AG04449 (cell line): ENCODE data around the gene RBM19.

Source experiments
- CTCF ChIA-PET: fragments of 350-600 bp; formaldehyde crosslinking; extraction: SDS; loops from one replicate; lab custom pipeline; 2021; ENCODE audit warnings: antibody characterized with exemption; lab: Yijun Ruan, JAX
- POLR2A ChIA-PET: fragments of 400-600, 350-600 bp; formaldehyde crosslinking; extraction: SDS; loops from one replicate; lab custom pipeline; 2020; ENCODE audit warnings: antibody characterized with exemption, inconsistent platforms; lab: Yijun Ruan, JAX
- DNase-seq: peaks from one replicate; pipeline ENCODE4 v3.0.0-alpha.2; 2010; ENCODE audit warnings: low read depth, low spot score
- H3K4me3 ChIP-seq: 2 replicates; pipeline ENCODE4 v1.5.1; 2011; ENCODE audit warnings: low read depth, mild to moderate bottlenecking, control low read depth, low read length
- TF ChIP-seq, protein P1 (sequence below): IDR thresholded peaks from one replicate; pipeline ENCODE4 v1.5.1; 2011; ENCODE audit warnings: mild to moderate bottlenecking, moderate library complexity, low read length, control low read depth, inconsistent platforms; ENCODE audit not compliant: insufficient read depth; ENCODE audit errors: missing control alignments

The RBM19 gene

DNA sequence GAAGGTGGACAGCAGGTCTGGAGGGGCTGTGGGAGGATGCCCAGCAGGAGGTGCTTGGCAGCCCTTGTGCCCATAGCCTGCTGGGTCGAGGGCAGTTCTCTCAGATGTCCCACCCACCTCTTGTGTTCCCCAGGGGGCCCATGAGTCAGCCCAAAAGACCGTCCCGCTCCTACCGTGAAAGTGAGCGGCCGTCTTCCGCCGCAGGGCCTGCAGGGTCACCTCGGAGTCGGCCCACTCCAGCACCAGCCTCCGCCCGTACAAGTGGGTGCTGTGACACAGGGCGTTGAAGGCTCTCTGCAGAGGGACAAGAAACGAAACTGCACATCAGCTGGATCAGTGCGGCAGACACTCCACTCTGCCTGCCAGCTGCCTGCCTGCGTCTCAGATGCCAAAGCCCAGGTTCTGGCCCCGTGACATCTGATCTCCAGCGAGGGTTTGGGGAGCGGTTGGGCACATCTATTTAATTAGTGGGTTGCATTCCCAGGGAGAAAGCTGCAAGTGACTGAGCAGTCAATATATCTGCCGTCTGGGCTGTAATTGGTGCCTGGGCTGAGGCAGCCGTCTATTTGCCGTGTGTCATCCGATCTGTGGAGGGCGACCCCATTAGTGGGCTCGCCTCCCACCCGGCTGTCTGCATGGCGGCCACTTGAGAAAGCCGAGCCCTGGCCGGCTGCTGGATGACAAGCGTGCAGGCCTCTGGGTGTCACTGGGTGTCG lies 121.5 kb downstream of the RBM19 start:
- TF ChIP-seq, protein P1, sequence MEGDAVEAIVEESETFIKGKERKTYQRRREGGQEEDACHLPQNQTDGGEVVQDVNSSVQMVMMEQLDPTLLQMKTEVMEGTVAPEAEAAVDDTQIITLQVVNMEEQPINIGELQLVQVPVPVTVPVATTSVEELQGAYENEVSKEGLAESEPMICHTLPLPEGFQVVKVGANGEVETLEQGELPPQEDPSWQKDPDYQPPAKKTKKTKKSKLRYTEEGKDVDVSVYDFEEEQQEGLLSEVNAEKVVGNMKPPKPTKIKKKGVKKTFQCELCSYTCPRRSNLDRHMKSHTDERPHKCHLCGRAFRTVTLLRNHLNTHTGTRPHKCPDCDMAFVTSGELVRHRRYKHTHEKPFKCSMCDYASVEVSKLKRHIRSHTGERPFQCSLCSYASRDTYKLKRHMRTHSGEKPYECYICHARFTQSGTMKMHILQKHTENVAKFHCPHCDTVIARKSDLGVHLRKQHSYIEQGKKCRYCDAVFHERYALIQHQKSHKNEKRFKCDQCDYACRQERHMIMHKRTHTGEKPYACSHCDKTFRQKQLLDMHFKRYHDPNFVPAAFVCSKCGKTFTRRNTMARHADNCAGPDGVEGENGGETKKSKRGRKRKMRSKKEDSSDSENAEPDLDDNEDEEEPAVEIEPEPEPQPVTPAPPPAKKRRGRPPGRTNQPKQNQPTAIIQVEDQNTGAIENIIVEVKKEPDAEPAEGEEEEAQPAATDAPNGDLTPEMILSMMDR: no peak
- no peak for DNase-seq
- ChIA-PET CTCF (no interaction called here), POLR2A (no interaction called here)
- no peak overlapping the region for H3K4me3 ChIP-seq

- ChIA-PET CTCF (no interaction called here), POLR2A (no interaction called here)
- TF ChIP-seq, protein P1: no peak
- H3K4me3 ChIP-seq: no peak overlapping the region
- no peak for DNase-seq
These were observed 123.4 kb downstream of the RBM19 start for GRCh38 chr12:113842699-113843098.

GRCh38 chr12:113841786-113842185 lies 124.3 kb downstream of the RBM19 start:
- no peak for DNase-seq
- H3K4me3 ChIP-seq: no peak overlapping the region
- ChIA-PET CTCF (no interaction called here), POLR2A (no interaction called here)
- TF ChIP-seq, protein P1: no peak

DNA sequence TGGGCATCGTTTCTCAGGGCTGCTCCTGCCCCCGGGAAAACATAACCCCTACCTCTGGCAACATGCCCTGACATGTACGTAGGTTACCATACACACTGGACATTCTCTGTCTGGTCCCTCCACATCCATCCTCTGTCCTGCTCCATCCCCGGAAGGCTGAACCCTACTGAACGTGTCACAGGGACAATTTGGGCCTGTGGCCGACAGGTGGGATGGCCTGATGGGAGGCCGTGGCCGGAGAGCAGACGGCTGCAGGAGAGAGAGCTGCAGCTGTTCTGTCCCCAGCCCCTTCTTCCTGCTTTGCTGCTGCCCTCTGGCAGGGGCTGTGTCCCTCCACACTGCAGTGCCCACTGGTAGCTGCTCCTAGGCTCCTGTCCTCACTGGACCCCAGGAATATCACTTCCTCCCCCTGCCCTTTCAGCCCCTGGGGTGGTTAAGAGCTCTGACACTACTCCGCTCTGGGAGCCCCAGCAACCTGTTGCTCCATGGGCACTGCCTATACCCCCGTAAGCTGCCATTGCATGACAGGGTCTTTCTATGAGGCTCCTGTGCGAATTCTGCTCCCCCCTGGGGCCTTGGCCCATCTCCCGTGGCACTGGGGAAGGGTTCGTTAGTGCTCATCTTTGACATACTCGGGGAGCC lies 125.6 kb downstream of the RBM19 start:
- DNase-seq: no peak
- TF ChIP-seq, protein P1: no peak
- POLR2A ChIA-PET: no interaction called here
- no peak overlapping the region for H3K4me3 ChIP-seq
- CTCF ChIA-PET: no interaction called here

- ChIA-PET CTCF (no interaction called here), POLR2A (no interaction called here)
- H3K4me3 ChIP-seq: no peak overlapping the region
- DNase-seq: no peak
- TF ChIP-seq, protein P1: no peak
These were observed 127.2 kb downstream of the RBM19 start for GRCh38 chr12:113838896-113839295.

GRCh38 chr12:113837528-113838296 lies 128.4 kb downstream of the RBM19 start:
- TF ChIP-seq, protein P1: peak; percentile 1

More at GRCh38 chr12:113837528-113838296, 128.4 kb downstream of the RBM19 start:
- ChIA-PET POLR2A (no interaction called here), CTCF (interaction anchor here (0.9 to 1.2 kb wide), 3 partner anchors 8 to 23 kb away, joined by 3 read pairs; no protein-coding TSS in a partner anchor)
- H3K4me3 ChIP-seq: no peak overlapping the region
- no peak for DNase-seq
